SIG-M5 treated with dmso at 0.1 percent for 504 hours (cell line): ENCODE measurements around the gene TSPAN19.

Source experiments
- DNase-seq: peaks from one replicate; lab custom pipeline; 2025; ENCODE audit not compliant: unreplicated experiment; lab: John Stamatoyannopoulos, UW

Gene TSPAN19

GRCh38 chr12:85002778-85003296, 33.2 kb downstream of the TSPAN19 start:
- no peak for DNase-seq

GRCh38 chr12:85000729-85001128, 35.3 kb downstream of the TSPAN19 start:
- no peak for DNase-seq

GRCh38 chr12:84998341-84998740, 37.7 kb downstream of the TSPAN19 start:
- no peak for DNase-seq

- no peak for DNase-seq
Measured at GRCh38 chr12:84996759-84997158, 39.3 kb downstream of the TSPAN19 start.

- no peak for DNase-seq
Measured at GRCh38 chr12:84995641-84996040, 40.4 kb downstream of the TSPAN19 start.

- no peak for DNase-seq
Measured at GRCh38 chr12:84994426-84994825, 41.7 kb downstream of the TSPAN19 start.

- no peak for DNase-seq
Measured at GRCh38 chr12:84986586-84986985, 49.5 kb downstream of the TSPAN19 start.

- DNase-seq = no peak
Measured at GRCh38 chr12:84986117-84986516, 50.0 kb downstream of the TSPAN19 start.

GRCh38 chr12:84983289-84983688, 52.8 kb downstream of the TSPAN19 start:
- DNase-seq = no peak

GRCh38 chr12:84982888-84983287, 53.2 kb downstream of the TSPAN19 start:
- no peak for DNase-seq

- DNase-seq = no peak
Measured at GRCh38 chr12:84978921-84979320, 57.2 kb downstream of the TSPAN19 start.

- no peak for DNase-seq
Measured at GRCh38 chr12:84976133-84976532, 59.9 kb downstream of the TSPAN19 start.

- no peak for DNase-seq
Measured at GRCh38 chr12:84974155-84974815, 61.8 kb downstream of the TSPAN19 start.

- no peak for DNase-seq
Measured at GRCh38 chr12:84973026-84973425, 63.1 kb downstream of the TSPAN19 start.

- DNase-seq = no peak
Measured at GRCh38 chr12:84969226-84969625, 66.9 kb downstream of the TSPAN19 start.
